Aorta (tissue), 5 donors: ENCODE measurements around the gene CBARP. TPM values are rescaled to one million over a fixed set of nuclear protein-coding genes. Genes with fewer than 3 reads are reported as not detected.
"Not testable (repeated sequence)": the region's sequence is repeated elsewhere in the genome, so short reads cannot be mapped to it uniquely, and the experiment has no call there.

ENCODE experiments used
- ATAC-seq: fragments of 200-7000 bp; cut with Tn5 transposase; one replicate; pipeline ENCODE4 v1.9.1; 2022; ENCODE audit warnings: moderate library complexity; ENCODE audit not compliant: low FRiP score
- DNase-seq, 2 donors: peaks; one replicate each; pipeline ENCODE4 v3.0.0-alpha.2; 2020
- H3K27ac ChIP-seq, 2 donors: one replicate each; pipeline ENCODE4 v1.5.1; 2013; ENCODE audit warnings: low read length in 2 of 2, mild to moderate bottlenecking in 2 of 2, moderate library complexity in 2 of 2, control low read depth in 1 of 2, inconsistent platforms in 1 of 2, low read depth in 1 of 2
- H3K27me3 ChIP-seq, 2 donors: one replicate each; pipeline ENCODE4 v1.6.1; 2013; ENCODE audit warnings: control low read depth in 1 of 2, low read length in 1 of 2, mild to moderate bottlenecking in 1 of 2, moderate library complexity in 1 of 2; ENCODE audit not compliant: insufficient read depth in 2 of 2, control insufficient read depth in 1 of 2
- H3K36me3 ChIP-seq, 2 donors: one replicate each; pipeline ENCODE4 v1.6.1; 2013; ENCODE audit warnings: control low read depth in 1 of 2, low read length in 1 of 2, mild to moderate bottlenecking in 1 of 2; ENCODE audit not compliant: insufficient read depth in 2 of 2, control insufficient read depth in 1 of 2
- H3K4me1 ChIP-seq, 2 donors: one replicate each; pipeline ENCODE4 v1.6.1; 2013; ENCODE audit warnings: low read length in 2 of 2, control low read depth in 1 of 2, mild to moderate bottlenecking in 1 of 2, moderate library complexity in 1 of 2; ENCODE audit not compliant: insufficient read depth in 2 of 2, control insufficient read depth in 1 of 2
- H3K4me3 ChIP-seq, 2 donors: one replicate each; pipeline ENCODE4 v1.5.1; 2013; ENCODE audit warnings: low read length in 2 of 2, control low read depth in 1 of 2, mild to moderate bottlenecking in 1 of 2
- H3K9me3 ChIP-seq: one replicate; pipeline ENCODE4 v1.6.1; 2013; ENCODE audit warnings: mild to moderate bottlenecking, low read length; ENCODE audit not compliant: control insufficient read depth
- WGBS, 2 donors: extraction: QIAGEN DNeasy Blood & Tissue Kit; methylation state at CpG; one replicate each; pipeline ENCODE4 v1.1.7; 2013; 5-methylcytosine and 5-hydroxymethylcytosine counted together
- intact Hi-C, 2 donors: fragments of 100-400 bp; cut with DNase I; formaldehyde crosslinking; loops; one replicate each; pipeline versions ENCODE4 v1.14.2 to v1.15.0; 2022
- polyA plus RNA-seq, 2 donors: library from polyadenylated mRNA; stranded (reverse); fragments of 200-250 nt; gene quantifications; one replicate each; pipeline ENCODE4 v1.2.3, GENCODE V29; 2013
- total RNA-seq, 2 donors: library from RNA; stranded (reverse); fragmentation: NEBNext Ultra II Directional; extraction: Animal tissue kit (Norgen Biotek cat#: 25700); gene quantifications; one replicate each; pipeline ENCODE4 v1.2.1, GENCODE V29; 2021
- donor health status: healthy with polysubstance abuse.
- donor health status: Bipolar disorder and iron deficiency.
- donor health status: DM: no; HTN: no; CAD: no.
- donor health status: DM: no; HTN: no; CAD: no.
- donor health status: DM: yes; HTN: yes; CAD: no.

Gene CBARP
- total and polyA plus RNA-seq, 4 donors: 0.88 to 3.7 (median 2.0) TPM

DNA sequence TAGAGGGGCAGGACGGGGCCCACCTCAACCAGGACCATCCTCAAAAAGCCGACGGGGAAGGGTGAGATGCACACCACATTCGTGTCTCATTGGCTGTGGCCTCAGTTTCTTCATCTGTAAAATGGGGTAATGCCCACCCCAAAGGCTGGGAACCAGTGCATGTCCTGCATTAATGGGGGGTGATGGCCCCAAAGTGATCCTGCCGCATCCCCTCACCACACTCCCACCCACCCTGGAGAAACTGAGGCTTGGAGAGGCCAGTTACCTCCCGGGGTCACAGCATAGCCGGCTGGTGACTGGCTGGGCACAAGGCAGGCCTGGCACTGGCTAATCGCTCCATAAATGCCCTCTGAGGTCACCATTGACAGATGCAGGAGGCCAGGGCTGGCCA, 9.9 kb upstream of the CBARP start:
- ATAC-seq (no peak), DNase-seq (no peak)
- 54 to 63% methylated on average over 8 of the region's 8 CpGs for WGBS, 2 donors
- Histone ChIP-seq H3K27me3 (peaks cover 0 to 2% of the 10 kb centered on the region in 2 donors), H3K27ac (peak overlapping the region; percentile 19 to 91), H3K36me3 (no peaks in the 10 kb centered on the region), H3K4me3 (no peak overlapping the region), H3K9me3 (no peaks in the 10 kb centered on the region), H3K4me1 (no peaks in the 10 kb centered on the region)
- intact Hi-C loops: loop anchor here in 1 of 2 donors (1.0 kb wide), 1 partner anchor 19 kb away; no protein-coding TSS in a partner anchor

DNA sequence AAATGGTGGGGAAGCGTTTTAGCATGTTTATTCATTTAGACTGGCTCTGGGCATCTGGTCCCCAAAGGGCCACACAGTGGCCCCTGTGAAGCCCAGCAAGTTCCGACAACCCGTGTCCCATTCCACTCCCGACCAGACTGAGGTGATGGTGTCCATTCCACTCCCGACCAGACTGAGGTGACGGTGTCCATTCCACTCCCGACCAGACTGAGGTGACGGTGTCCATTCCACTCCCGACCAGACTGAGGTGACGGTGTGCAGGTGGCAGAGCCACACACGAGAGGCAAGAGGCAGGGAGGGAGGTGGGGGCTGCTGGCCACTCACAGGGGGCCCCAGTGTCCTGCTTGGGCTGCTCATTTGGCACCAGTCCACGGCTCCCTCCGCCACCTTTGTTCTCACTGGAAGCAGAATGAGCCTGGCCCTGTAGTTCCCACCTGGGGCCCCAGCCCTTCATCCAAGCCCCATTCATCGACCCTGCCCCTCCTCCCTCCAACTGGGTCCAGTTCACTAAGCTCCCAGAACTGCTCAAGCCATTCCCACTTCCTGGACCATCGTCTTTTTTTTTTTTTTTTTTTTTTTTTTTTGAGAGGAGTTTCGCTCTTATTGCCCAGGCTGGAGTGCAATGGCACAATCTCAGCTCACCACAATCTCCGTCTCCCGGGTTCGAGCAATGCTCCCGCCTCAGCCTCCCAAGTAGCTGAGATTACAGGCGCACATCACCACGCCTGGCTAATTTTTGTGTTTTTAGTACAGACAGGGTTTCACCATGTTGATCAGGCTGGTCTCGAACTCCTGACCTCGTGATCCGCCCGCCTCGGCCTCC, 8.7 kb upstream of the CBARP start:
- ATAC-seq, H3K4me3 ChIP-seq, H3K36me3 ChIP-seq, H3K27me3 ChIP-seq, H3K4me1 ChIP-seq, intact Hi-C loops, DNase-seq, H3K9me3 ChIP-seq: not testable (repeated sequence)
- 79% methylated on average over 25 to 27 of the region's 27 CpGs for WGBS, 2 donors
- peak overlapping the region in 1 of 2 donors; percentile 34 for H3K27ac ChIP-seq

DNA sequence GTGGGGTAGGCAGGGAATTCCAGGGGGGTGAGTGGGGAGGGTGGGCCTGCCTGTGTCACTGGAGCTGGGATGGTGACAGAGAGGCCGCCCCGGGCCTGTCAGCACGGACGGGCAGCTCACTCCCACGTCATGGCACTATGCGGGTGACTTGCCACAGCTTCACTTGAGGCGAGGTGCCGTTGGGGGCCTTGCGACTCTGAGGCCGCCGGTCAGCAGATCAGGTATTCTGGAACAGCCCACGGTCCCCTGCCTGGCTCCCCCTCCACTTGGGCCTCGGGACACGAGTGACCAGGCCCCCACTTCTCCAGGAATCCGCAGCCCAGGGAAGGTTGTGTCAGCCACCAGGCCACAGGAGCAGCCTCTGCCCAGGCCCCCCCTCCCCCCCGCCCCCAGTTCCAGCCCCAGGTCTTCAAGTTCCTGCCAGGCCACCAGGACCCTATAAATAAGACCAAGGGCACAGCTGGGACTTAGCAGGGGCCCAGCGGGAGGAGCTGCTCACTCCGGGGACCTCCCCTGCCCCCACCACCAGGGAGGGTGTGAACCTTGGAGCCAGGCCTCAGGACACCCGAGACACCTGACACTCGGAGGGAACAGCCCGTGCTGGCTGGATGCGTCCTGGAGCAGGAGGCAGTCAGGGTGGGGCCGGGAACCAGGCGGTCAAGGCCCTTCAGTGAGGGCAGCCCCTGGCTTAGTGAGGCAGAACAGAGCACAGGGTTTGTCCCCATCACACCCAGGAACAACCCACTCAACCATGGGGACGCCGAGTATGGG, 7.9 kb upstream of the CBARP start:
- H3K36me3 ChIP-seq: no peaks in the 10 kb centered on the region
- ATAC-seq: no peak
- H3K27me3 ChIP-seq: peaks cover 0 to 2% of the 10 kb centered on the region in 2 donors
- intact Hi-C loops: no loop called here
- H3K4me1 ChIP-seq: no peaks in the 10 kb centered on the region
- peak overlapping the region in 1 of 2 donors; percentile 81 for H3K27ac ChIP-seq
- WGBS, 2 donors: 42 to 45% methylated on average over 25 to 26 of the region's 26 CpGs
- H3K9me3 ChIP-seq: no peaks in the 10 kb centered on the region
- no peak overlapping the region for H3K4me3 ChIP-seq
- peak in 1 of 2 donors; percentile 85 for DNase-seq

DNA sequence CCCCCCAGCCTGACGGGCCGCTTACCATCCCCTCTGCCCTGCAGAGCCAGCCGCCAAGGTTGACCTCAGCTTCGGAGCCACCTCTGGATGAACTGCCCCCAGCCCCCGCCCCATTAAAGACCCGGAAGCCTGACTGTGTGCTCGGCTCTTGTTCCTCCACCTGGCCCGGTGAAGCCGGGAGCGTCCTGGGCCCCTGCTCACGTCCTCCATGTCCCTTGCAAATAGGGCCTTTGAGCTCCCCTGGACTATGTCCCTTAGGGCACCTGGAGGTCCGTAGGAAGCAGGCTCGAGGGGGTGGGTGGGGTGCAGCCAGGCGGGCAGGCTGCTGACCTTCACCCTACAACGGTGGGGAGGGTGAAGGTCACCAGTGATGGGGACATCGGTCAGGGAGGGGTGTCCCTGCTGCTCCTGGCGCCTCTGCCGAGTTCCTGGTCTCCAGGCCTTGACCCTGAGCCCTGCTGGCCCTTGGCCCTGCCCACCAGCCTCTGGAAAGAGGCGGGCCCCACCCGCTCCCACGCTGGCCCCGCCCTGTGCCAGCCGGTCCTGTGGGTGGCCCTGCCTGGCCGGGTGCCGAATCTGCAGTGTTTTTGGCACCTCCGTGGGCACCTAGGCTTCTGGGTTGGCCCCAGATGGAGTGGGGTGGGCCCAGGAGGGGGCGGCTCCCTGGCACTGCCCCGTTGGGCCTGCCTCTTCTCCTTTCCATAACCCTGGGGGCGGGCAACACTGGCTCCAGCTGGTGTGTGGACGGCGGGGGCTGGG, 7.1 kb upstream of the CBARP start:
- Histone ChIP-seq H3K27me3 (peaks cover 0 to 2% of the 10 kb centered on the region in 2 donors), H3K4me1 (no peaks in the 10 kb centered on the region), H3K9me3 (no peaks in the 10 kb centered on the region), H3K4me3 (no peak overlapping the region), H3K27ac (peak overlapping the region in 1 of 2 donors; percentile 81), H3K36me3 (no peaks in the 10 kb centered on the region)
- DNase-seq (peak; percentile 89 to 90), ATAC-seq (peak; percentile 0)
- intact Hi-C loops: loop anchor here (1.0 kb wide), 1 partner anchor 22 kb away; no protein-coding TSS in a partner anchor
- 3 to 4% methylated on average over 29 to 31 of the region's 31 CpGs for WGBS, 2 donors

DNA sequence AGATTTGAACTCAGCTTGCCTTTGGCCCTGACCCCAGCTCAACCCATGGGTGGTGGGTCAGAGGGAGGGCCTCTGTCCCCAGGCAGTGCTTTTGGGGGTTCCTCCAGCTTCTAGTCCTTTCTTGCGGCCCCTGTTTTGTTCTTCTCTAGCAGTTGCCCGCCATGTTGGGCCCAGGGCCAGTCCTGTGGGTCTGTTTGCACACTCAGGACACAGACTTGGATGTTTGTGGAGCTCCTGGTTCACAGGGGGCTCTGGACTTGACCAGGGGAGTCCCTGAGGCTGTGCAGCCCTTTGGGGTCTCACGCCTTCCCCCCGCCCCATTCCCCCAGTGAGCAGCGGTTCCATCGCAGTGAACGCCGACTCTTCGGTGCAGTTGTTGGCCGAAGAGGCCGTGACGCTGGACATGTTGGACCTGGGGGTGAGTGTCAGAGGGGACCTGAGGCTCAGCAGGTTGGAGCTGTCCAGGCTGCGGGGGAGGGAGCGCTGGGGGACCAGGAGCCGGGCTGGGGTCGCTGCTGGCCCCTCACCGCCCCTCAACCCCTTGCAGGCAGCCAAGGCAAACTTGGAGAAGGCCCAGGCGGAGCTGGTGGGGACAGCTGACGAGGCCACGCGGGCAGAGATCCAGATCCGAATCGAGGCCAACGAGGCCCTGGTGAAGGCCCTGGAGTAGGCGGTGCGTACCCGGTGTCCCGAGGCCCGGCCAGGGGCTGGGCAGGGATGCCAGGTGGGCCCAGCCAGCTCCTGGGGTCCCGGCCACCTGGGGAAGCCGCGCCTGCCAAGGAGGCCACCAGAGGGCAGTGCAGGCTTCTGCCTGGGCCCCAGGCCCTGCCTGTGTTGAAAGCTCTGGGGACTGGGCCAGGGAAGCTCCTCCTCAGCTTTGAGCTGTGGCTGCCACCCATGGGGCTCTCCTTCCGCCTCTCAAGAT, 6.2 kb upstream of the CBARP start:
- WGBS, 2 donors: 10 to 13% methylated on average over 30 to 33 of the region's 33 CpGs
- Histone ChIP-seq H3K9me3 (no peaks in the 10 kb centered on the region), H3K27me3 (peaks cover 0 to 2% of the 10 kb centered on the region in 2 donors), H3K4me1 (no peaks in the 10 kb centered on the region), H3K36me3 (no peaks in the 10 kb centered on the region), H3K27ac (peak overlapping the region in 1 of 2 donors; percentile 81), H3K4me3 (no peak overlapping the region)
- ATAC-seq (peak; percentile 68), DNase-seq (peak; percentile 93 to 95)
- intact Hi-C loops: loop anchor here (1.0 kb wide), 1 partner anchor 23 kb away; no protein-coding TSS in a partner anchor

DNA sequence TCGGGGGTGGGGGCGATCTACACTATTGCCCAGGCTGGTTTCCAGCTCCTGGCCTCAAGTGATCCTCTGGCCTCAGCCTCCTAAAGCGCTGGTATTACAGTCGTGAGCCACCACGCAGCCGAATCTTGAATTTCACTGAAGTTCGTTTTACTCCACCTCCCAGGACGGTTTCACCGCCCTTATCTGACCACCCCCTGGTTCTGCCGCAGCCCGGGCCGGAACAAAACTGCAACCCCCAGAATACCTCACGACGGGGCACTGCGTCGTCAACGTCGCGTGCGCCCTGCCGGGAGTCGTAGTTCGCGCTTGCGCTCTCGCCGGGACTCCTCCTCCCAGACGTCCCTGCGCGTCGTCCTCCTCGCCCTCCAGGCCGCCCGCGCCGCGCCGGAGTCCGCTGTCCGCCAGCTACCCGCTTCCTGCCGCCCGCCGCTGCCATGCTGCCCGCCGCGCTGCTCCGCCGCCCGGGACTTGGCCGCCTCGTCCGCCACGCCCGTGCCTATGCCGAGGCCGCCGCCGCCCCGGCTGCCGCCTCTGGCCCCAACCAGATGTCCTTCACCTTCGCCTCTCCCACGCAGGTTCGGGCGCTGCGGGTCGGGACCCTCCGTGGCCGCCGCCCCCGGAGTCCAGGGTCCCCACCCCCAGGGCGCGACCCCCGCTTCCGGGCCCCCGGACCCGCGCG, 3.8 kb upstream of the CBARP start, which contains the start of gene ATP5F1D:
Gene ATP5F1D, plus strand, starts transcription at position 335 of the 679 bp plus-strand sequence. Its CDS starts 100 bp downstream, at position 435.
- H3K4me1 ChIP-seq: no peaks in the 10 kb centered on the region
- peak; percentile 97 to 99 for DNase-seq
- peak within 1 kb of the TSS; percentile 56 to 82 for H3K4me3 ChIP-seq
- intact Hi-C loops: no loop called here
- ATAC-seq: peak; percentile 75
- no peaks in the 10 kb centered on the region for H3K27me3 ChIP-seq
- H3K9me3 ChIP-seq: no peaks in the 10 kb centered on the region
- peak within 1 kb of the TSS in 1 of 2 donors; percentile 82 for H3K27ac ChIP-seq
- 0% methylated on average over 68 to 79 of the region's 79 CpGs for WGBS, 2 donors
- no peaks in the 10 kb centered on the region for H3K36me3 ChIP-seq

GRCh38 chr19:1240925-1241324, 3.1 kb upstream of the CBARP start:
- no peak overlapping the region for H3K27ac ChIP-seq
- ATAC-seq (no peak), DNase-seq (no peak)
- no peaks in the 10 kb centered on the region for H3K36me3 ChIP-seq
- H3K4me3 ChIP-seq: no peak overlapping the region
- H3K27me3 ChIP-seq: no peaks in the 10 kb centered on the region
- 64% methylated on average over 15 of the region's 15 CpGs for WGBS, 2 donors
- H3K4me1 ChIP-seq: no peaks in the 10 kb centered on the region
- intact Hi-C loops: no loop called here
- no peaks in the 10 kb centered on the region for H3K9me3 ChIP-seq
